HG03342 (cell line): ENCODE results near the gene RPL7L1.

Experiments used
- ATAC-seq: cut with Tn5 transposase; IDR thresholded peaks from one replicate; pipeline ENCODE4 v1.9.1; 2021; ENCODE audit warnings: mild to moderate bottlenecking, moderate library complexity; ENCODE audit not compliant: unreplicated experiment

Gene RPL7L1

GRCh38 chr6:42928986-42929820, 49.8 kb downstream of the RPL7L1 start, which contains the start of gene CNPY3:
TSS of gene CNPY3 (plus strand) at chr6:42929480. CDS start at chr6:42929571, 91 bp downstream.
- peak; percentile 68 for ATAC-seq

DNA sequence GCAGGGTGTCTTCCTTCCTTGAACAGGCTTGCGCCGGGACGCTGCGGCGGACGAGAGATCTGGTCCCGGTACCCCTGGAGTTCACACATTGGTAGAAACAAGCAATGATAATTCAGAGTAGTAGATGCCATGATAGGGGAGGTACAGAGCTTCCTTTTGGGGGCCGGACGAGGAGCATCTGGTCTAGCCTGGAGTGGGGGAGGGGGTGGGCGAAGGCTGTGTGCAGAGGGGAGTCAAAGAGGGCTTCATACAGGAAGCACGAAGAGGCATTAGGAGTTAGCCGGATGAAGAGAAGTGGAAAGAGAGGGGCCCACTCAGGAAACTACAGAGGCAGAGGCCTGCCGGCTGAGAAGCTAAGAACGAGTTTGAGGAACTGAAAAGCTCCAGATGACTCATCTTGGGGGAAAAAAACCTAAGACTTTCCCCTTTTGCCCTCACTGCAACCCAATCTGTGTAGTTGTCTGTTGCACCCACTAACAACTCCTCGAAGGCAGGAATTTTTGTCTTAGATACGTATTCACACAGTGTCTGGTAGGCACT, 50.5 kb downstream of the RPL7L1 start:
- peak; percentile 55 for ATAC-seq

DNA sequence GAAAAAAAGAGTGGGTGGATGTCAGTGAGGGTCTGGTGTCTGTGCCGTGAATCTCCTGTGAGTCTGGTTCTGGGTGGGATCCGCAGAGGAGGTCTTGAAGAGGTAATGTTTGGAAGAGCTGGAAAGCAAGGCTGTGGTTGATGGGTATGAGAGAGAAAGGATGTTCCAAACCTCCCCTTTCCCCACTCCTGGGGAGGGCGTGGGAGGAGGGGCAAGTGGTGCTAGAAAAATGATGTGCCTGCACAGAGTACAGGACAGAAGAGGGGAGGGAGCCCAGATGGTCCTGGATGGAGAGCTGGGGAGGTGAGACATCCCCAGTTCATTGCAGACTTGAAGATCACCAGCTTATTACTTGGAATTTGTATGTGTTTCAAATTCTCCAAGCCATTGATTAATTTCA, 53.0 kb downstream of the RPL7L1 start:
- no peak for ATAC-seq

- no peak for ATAC-seq
Observed at GRCh38 chr6:42933205-42933604, 53.8 kb downstream of the RPL7L1 start.

DNA sequence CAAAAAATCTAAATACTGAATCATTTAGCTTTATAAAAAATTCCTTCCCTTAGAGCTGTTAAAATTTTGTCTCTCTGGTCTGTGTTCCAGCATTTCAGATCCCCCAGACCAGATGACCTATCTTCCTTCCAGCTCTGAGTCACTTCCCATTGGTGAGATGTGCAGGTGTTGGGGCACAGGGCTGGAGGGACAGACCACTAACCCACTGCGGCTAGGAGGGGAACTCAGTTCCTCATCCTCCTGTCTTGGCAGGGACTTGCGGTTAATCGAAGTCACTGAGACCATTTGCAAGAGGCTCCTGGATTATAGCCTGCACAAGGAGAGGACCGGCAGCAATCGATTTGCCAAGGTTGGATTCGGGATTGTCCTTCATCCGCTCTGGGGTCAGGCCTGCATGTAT, 55.9 kb downstream of the RPL7L1 start:
- no peak for ATAC-seq

DNA sequence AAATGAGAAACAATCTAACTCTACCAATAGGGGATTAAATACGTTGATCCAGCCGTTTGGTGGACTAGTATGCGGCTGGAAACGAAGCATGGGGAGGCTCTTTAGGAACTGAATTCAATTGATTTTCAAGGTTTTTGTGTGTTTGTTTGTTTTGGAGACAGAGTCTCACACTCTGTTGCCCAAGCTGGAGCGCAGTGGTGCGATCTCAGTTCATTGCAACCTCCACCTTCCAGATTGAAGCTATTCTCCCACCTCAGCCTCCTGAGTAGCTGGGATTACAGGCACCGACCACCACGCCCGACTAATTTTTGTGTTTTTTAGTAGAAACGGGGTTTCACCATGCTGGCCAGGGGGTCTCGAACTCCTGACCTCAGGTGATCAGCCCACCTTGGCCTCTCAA, 57.0 kb downstream of the RPL7L1 start:
- no peak for ATAC-seq

GRCh38 chr6:42937548-42938427, 58.4 kb downstream of the RPL7L1 start:
- no peak for ATAC-seq

GRCh38 chr6:42938428-42938796, 59.0 kb downstream of the RPL7L1 start:
- ATAC-seq, result no peak

DNA sequence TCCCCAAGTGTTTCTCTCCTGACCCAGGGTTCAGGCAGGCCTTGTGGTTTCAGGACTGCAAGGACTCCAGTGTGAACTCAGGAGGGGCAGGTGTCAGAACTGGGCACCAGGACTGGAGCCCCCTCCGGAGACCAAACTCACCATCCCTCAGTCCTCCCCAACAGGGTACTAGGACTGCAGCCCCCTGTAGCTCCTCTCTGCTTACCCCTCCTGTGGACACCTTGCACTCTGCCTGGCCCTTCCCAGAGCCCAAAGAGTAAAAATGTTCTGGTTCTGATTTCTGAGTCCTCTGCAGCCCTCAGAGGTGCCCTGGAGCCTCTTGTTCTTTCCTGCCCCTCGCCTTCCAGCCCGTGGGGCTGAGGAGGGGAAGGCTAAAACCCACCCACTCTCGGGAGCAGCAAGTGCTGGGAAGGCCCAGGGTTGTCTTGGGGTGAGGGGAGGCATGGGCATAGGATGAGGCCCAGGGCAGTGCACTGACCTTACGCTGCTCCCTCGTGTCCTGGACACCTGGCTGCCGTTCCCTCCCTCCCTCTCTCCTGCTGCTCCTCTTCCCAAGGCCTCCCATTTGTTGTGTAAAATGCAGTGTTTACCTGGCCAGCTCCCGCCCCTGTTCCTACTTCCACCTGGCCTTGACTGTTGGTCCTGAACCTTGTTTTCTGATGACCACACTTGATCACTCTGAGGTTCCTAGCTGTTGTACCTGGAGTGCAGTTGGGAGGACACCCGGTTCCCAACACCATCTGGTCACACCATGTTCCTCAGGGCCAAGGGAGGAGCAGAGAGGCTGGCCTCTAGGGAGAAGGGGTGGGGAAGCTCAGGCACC, 59.8 kb downstream of the RPL7L1 start:
- ATAC-seq, result no peak
